ENCODE results near the gene ADARB2.

Gene ADARB2

DNA sequence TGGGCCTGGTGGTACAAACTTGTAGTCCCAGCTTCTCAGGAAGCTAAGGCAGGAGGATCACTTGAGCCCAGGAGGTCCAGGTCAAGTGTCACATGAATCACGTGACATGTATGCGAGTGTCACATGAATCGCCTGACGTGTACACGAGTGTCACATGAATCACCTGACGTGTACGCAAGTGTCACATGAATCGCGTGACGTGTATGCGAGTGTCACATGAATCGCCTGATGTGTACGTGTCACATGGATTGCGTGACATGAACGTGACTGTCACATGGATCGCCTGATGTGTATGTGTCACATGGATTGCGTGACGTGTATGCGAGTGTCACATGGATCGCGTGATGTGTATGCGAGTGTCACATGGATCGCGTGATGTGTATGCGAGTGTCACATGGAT lies 9.5 kb upstream of the ADARB2 start (continued):
- TF ChIP-seq ZNF391 (tag by site-specific recombination; IDR thresholded peaks at IDR 0.05; ENCODE audit: borderline replicate concordance, low read depth) (no peak), ZNF335 (tag by site-specific recombination; conservative IDR thresholded peaks at IDR 0.05) (no peak)
- TF ChIP-seq, protein P1, sequence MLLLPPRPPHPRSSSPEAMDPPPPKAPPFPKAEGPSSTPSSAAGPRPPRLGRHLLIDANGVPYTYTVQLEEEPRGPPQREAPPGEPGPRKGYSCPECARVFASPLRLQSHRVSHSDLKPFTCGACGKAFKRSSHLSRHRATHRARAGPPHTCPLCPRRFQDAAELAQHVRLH (tag by site-specific recombination; IDR thresholded peaks at IDR 0.05): no peak

- Histone ChIP-seq H3K36me3 (ENCODE audit: control insufficient read depth in 2 of 2, insufficient read depth in 1 of 2, low read length in 2 of 2) (no peaks in the 10 kb centered on the region), H3K4me1 (ENCODE audit: control insufficient read depth, insufficient read depth, low read length) (no peaks in the 10 kb centered on the region), H3K27ac (ENCODE audit: extremely low read depth, low read depth, low read length) (no peak overlapping the region), H3K9me3 (ENCODE audit: control insufficient read depth, insufficient read depth, low read depth, low read length) (no peaks in the 10 kb centered on the region), H3K4me3 (ENCODE audit: low read depth, low read length) (no peak overlapping the region)
- CTCF ChIA-PET: no interaction called here
- TF ChIP-seq GLI4 (tag by site-specific recombination; IDR thresholded peaks at IDR 0.05) (no peak), ZBTB7A (tag by site-specific recombination; IDR thresholded peaks at IDR 0.05; ENCODE audit: low read depth) (no peak), ZNF501 (tag by site-specific recombination; IDR thresholded peaks at IDR 0.05) (no peak), ZNF792 (tag by site-specific recombination; IDR thresholded peaks at IDR 0.05) (no peak), ZNF561 (tag by site-specific recombination; IDR thresholded peaks at IDR 0.05; ENCODE audit: borderline replicate concordance) (no peak), ZNF423 (tag by site-specific recombination; IDR thresholded peaks at IDR 0.05) (no peak), ZNF521 (tag by site-specific recombination; IDR thresholded peaks at IDR 0.05) (no peak), ZNF623 (tag by site-specific recombination; IDR thresholded peaks at IDR 0.05) (no peak), OVOL3 (tag by site-specific recombination; IDR thresholded peaks at IDR 0.05) (no peak), KLF10 (tag by site-specific recombination; IDR thresholded peaks at IDR 0.05) (no peak), ZNF426 (tag by site-specific recombination; IDR thresholded peaks at IDR 0.05) (no peak), ZNF174 (tag by site-specific recombination; IDR thresholded peaks at IDR 0.05) (no peak), SETDB1 (IDR thresholded peaks at IDR 0.05; ENCODE audit: insufficient read length, low read length) (no peak)
- TF ChIP-seq, protein P2, sequence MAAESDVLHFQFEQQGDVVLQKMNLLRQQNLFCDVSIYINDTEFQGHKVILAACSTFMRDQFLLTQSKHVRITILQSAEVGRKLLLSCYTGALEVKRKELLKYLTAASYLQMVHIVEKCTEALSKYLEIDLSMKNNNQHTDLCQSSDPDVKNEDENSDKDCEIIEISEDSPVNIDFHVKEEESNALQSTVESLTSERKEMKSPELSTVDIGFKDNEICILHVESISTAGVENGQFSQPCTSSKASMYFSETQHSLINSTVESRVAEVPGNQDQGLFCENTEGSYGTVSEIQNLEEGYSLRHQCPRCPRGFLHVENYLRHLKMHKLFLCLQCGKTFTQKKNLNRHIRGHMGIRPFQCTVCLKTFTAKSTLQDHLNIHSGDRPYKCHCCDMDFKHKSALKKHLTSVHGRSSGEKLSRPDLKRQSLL (tag by site-specific recombination; IDR thresholded peaks at IDR 0.05): no peak
- POLR2A ChIA-PET: no interaction called here
Observed at GRCh38 chr10:1745780-1746456, 8.6 kb upstream of the ADARB2 start.

GRCh38 chr10:1744524-1744923 lies 7.2 kb upstream of the ADARB2 start:
- POLR2A ChIA-PET: no interaction called here
- CTCF ChIA-PET: interaction anchor here (0.7 kb wide), 1 partner anchor 7 kb away, joined by 3 read pairs; no protein-coding TSS in a partner anchor
- Histone ChIP-seq H3K4me3 (ENCODE audit: low read depth, low read length) (no peak overlapping the region), H3K4me1 (ENCODE audit: control insufficient read depth, insufficient read depth, low read length) (no peaks in the 10 kb centered on the region), H3K36me3 (ENCODE audit: control insufficient read depth in 2 of 2, insufficient read depth in 1 of 2, low read length in 2 of 2) (no peaks in the 10 kb centered on the region), H3K27ac (ENCODE audit: extremely low read depth, low read depth, low read length) (no peak overlapping the region), H3K9me3 (ENCODE audit: control insufficient read depth, insufficient read depth, low read depth, low read length) (no peaks in the 10 kb centered on the region)
- TF ChIP-seq KLF7 (tag by site-specific recombination; IDR thresholded peaks at IDR 0.05; ENCODE audit: borderline replicate concordance) (no peak), ZNF510 (tag by site-specific recombination; IDR thresholded peaks at IDR 0.05; ENCODE audit: insufficient replicate concordance) (no peak), ZNF707 (tag by site-specific recombination; IDR thresholded peaks at IDR 0.05) (no peak), OVOL3 (tag by site-specific recombination; IDR thresholded peaks at IDR 0.05) (no peak), ZNF324 (tag by site-specific recombination; IDR thresholded peaks at IDR 0.05) (no peak), KLF1 (tag by site-specific recombination; IDR thresholded peaks at IDR 0.05) (no peak), ZNF785 (tag by site-specific recombination; IDR thresholded peaks at IDR 0.05) (no peak), ZNF202 (tag by site-specific recombination; IDR thresholded peaks at IDR 0.05; ENCODE audit: borderline replicate concordance) (no peak), HIC1 (tag by site-specific recombination; IDR thresholded peaks at IDR 0.05) (no peak), SP2 (tag by site-specific recombination; IDR thresholded peaks at IDR 0.05) (no peak)
- TF ChIP-seq, protein P3, sequence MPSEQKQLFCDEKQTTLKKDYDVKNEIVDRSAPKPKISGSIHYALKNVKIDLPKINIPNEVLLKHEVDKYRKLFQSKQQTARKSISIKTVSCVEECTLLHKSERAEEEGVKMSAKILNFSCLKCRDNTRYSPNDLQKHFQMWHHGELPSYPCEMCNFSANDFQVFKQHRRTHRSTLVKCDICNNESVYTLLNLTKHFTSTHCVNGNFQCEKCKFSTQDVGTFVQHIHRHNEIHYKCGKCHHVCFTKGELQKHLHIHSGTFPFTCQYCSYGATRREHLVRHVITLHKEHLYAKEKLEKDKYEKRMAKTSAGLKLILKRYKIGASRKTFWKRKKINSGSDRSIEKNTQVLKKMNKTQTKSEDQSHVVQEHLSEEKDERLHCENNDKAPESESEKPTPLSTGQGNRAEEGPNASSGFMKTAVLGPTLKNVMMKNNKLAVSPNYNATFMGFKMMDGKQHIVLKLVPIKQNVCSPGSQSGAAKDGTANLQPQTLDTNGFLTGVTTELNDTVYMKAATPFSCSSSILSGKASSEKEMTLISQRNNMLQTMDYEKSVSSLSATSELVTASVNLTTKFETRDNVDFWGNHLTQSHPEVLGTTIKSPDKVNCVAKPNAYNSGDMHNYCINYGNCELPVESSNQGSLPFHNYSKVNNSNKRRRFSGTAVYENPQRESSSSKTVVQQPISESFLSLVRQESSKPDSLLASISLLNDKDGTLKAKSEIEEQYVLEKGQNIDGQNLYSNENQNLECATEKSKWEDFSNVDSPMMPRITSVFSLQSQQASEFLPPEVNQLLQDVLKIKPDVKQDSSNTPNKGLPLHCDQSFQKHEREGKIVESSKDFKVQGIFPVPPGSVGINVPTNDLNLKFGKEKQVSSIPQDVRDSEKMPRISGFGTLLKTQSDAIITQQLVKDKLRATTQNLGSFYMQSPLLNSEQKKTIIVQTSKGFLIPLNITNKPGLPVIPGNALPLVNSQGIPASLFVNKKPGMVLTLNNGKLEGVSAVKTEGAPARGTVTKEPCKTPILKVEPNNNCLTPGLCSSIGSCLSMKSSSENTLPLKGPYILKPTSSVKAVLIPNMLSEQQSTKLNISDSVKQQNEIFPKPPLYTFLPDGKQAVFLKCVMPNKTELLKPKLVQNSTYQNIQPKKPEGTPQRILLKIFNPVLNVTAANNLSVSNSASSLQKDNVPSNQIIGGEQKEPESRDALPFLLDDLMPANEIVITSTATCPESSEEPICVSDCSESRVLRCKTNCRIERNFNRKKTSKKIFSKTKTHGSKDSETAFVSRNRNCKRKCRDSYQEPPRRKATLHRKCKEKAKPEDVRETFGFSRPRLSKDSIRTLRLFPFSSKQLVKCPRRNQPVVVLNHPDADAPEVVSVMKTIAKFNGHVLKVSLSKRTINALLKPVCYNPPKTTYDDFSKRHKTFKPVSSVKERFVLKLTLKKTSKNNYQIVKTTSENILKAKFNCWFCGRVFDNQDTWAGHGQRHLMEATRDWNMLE (tag by site-specific recombination; conservative IDR thresholded peaks at IDR 0.05; ENCODE audit: low read depth): no peak
